Glutamatergic neuron (in vitro differentiated cells): ENCODE measurements around the gene ROR1. TPM values are rescaled to one million over a fixed set of nuclear protein-coding genes. Genes with fewer than 3 reads are reported as not detected.

Experiments used
- DNase-seq: peaks from one replicate; pipeline ENCODE4 v3.0.0; 2022
- H3K27ac Mint-ChIP-seq: one replicate; pipeline ENCODE4 v1.8.0; 2020; ENCODE audit warnings: mild to moderate bottlenecking, mixed read lengths, inconsistent platforms; ENCODE audit not compliant: unreplicated experiment
- H3K27me3 Mint-ChIP-seq: one replicate; pipeline ENCODE4 v1.8.0; 2020; ENCODE audit warnings: mild to moderate bottlenecking, moderate library complexity, mixed read lengths, inconsistent platforms; ENCODE audit not compliant: unreplicated experiment
- H3K36me3 Mint-ChIP-seq: one replicate; pipeline ENCODE4 v1.8.0; 2020; ENCODE audit warnings: mild to moderate bottlenecking, mixed read lengths, inconsistent platforms; ENCODE audit not compliant: unreplicated experiment
- H3K4me1 Mint-ChIP-seq: one replicate; pipeline ENCODE4 v1.8.0; 2020; ENCODE audit warnings: mild to moderate bottlenecking, low read depth, mixed read lengths, inconsistent platforms; ENCODE audit not compliant: unreplicated experiment
- H3K4me3 Mint-ChIP-seq: one replicate; pipeline ENCODE4 v1.8.0; 2020; ENCODE audit warnings: mild to moderate bottlenecking, mixed read lengths, inconsistent platforms; ENCODE audit not compliant: unreplicated experiment
- H3K9me3 Mint-ChIP-seq: one replicate; pipeline ENCODE4 v1.8.0; 2020; ENCODE audit warnings: mild to moderate bottlenecking, moderate library complexity, mixed read lengths, inconsistent platforms; ENCODE audit not compliant: unreplicated experiment
- total RNA-seq: library from RNA; stranded (reverse); fragmentation: NEBNext Ultra II Directional; extraction: Animal tissue kit (Norgen Biotek cat#: 25700); gene quantifications from one replicate; pipeline ENCODE4 v1.2.1, GENCODE V29; 2021; ENCODE audit not compliant: unreplicated experiment
- TF ChIP-seq, protein P1 (sequence below): fragments of 200-600 bp; sonication (generic); IDR thresholded peaks from one replicate; pipeline ENCODE4 v1.5.0; 2021; ENCODE audit not compliant: partially characterized antibody, unreplicated experiment

Gene ROR1
- total RNA-seq, 1 donor from 2014 or later = 11.3 TPM

GRCh38 chr1:63847308-63847910 is 73.6 kb downstream of the ROR1 start:
- peaks cover 49% of the 10 kb centered on the region for H3K4me1 Mint-ChIP-seq

GRCh38 chr1:63848733-63849132 is 74.9 kb downstream of the ROR1 start:
- Mint-ChIP-seq H3K36me3 (no peaks in the 10 kb centered on the region), H3K27me3 (peaks cover 4% of the 10 kb centered on the region), H3K4me1 (peaks cover 38% of the 10 kb centered on the region), H3K4me3 (no peak overlapping the region), H3K27ac (no peak overlapping the region), H3K9me3 (peaks cover 6% of the 10 kb centered on the region)
- DNase-seq = no peak
- TF ChIP-seq, protein P1, sequence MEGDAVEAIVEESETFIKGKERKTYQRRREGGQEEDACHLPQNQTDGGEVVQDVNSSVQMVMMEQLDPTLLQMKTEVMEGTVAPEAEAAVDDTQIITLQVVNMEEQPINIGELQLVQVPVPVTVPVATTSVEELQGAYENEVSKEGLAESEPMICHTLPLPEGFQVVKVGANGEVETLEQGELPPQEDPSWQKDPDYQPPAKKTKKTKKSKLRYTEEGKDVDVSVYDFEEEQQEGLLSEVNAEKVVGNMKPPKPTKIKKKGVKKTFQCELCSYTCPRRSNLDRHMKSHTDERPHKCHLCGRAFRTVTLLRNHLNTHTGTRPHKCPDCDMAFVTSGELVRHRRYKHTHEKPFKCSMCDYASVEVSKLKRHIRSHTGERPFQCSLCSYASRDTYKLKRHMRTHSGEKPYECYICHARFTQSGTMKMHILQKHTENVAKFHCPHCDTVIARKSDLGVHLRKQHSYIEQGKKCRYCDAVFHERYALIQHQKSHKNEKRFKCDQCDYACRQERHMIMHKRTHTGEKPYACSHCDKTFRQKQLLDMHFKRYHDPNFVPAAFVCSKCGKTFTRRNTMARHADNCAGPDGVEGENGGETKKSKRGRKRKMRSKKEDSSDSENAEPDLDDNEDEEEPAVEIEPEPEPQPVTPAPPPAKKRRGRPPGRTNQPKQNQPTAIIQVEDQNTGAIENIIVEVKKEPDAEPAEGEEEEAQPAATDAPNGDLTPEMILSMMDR = no peak

More at GRCh38 chr1:63847308-63847910, 73.6 kb downstream of the ROR1 start:
- no peak overlapping the region for H3K27ac Mint-ChIP-seq
- no peaks in the 10 kb centered on the region for H3K36me3 Mint-ChIP-seq
- peaks cover 10% of the 10 kb centered on the region for H3K9me3 Mint-ChIP-seq
- no peak overlapping the region for H3K4me3 Mint-ChIP-seq
- H3K27me3 Mint-ChIP-seq = peaks cover 9% of the 10 kb centered on the region
- DNase-seq = no peak
- TF ChIP-seq, protein P1 = no peak

DNA sequence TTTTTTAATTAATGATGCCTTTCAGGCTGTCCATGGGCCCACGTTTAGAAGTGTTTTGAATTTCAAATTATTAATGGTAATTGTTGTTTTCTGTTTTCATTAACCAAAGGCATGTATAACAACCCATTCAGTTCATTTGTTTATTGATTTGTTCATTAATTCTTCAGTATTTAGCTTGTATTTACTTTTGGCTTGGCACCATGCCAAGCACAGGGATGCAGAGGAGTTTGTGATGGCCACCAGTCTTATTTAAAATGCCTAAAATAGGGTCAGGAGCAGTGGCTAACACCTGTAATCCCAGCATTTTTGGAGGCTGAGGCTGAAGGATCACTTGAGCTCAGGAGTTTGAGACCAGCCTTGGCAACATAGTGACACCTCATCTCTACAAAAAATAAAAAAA is 75.3 kb downstream of the ROR1 start:
- TF ChIP-seq, protein P1 = no peak
- H3K4me3 Mint-ChIP-seq = no peak overlapping the region
- no peak for DNase-seq
- H3K36me3 Mint-ChIP-seq = no peaks in the 10 kb centered on the region
- peaks cover 3% of the 10 kb centered on the region for H3K27me3 Mint-ChIP-seq
- H3K27ac Mint-ChIP-seq = no peak overlapping the region
- H3K9me3 Mint-ChIP-seq = peaks cover 5% of the 10 kb centered on the region
- H3K4me1 Mint-ChIP-seq = peaks cover 34% of the 10 kb centered on the region

GRCh38 chr1:63854091-63854490 is 80.3 kb downstream of the ROR1 start:
- Mint-ChIP-seq H3K36me3 (peaks cover 8% of the 10 kb centered on the region), H3K4me3 (no peak overlapping the region), H3K27ac (no peak overlapping the region), H3K27me3 (no peaks in the 10 kb centered on the region), H3K9me3 (peaks cover 2% of the 10 kb centered on the region), H3K4me1 (peaks cover 9% of the 10 kb centered on the region)
- TF ChIP-seq, protein P1 = no peak
- DNase-seq = no peak

- Mint-ChIP-seq H3K4me3 (no peak overlapping the region), H3K4me1 (peaks cover 12% of the 10 kb centered on the region), H3K9me3 (peaks cover 2% of the 10 kb centered on the region), H3K36me3 (peaks cover 8% of the 10 kb centered on the region), H3K27ac (no peak overlapping the region), H3K27me3 (no peaks in the 10 kb centered on the region)
- TF ChIP-seq, protein P1 = no peak
- DNase-seq = no peak
Measured at GRCh38 chr1:63855942-63856341, 82.1 kb downstream of the ROR1 start.
